Ovary (tissue), 9 donors: ENCODE results near the gene MCM9. TPM values are rescaled to one million over a fixed set of nuclear protein-coding genes. Genes with fewer than 3 reads are reported as not detected.

Experiments used
- DNase-seq, 5 donors: peaks; one replicate each; pipeline ENCODE4 v3.0.0-alpha.2; 2019 to 2020
- H3K27ac ChIP-seq, 2 donors: fragments of 200-600 bp; one replicate each; pipeline versions ENCODE4 v1.5.1 to v1.8.0; 2019 to 2022
- H3K27me3 ChIP-seq: fragments of 200-600 bp; one replicate; pipeline ENCODE4 v1.8.0; 2022
- H3K36me3 ChIP-seq: fragments of 200-600 bp; sonication (generic); one replicate; pipeline ENCODE4 v1.5.1; 2019
- H3K4me1 ChIP-seq: one replicate; pipeline ENCODE4 v1.8.1; 2013; ENCODE audit warnings: mild to moderate bottlenecking, moderate library complexity; ENCODE audit not compliant: insufficient read depth
- H3K4me3 ChIP-seq: fragments of 200-600 bp; sonication (generic); one replicate; pipeline ENCODE4 v1.5.1; 2017
- H3K9me3 ChIP-seq, 2 donors: fragments of 200-600 bp in 1 of 2; sonication (generic) in 1 of 2; one replicate each; pipeline versions ENCODE4 v1.5.1 to v1.8.1; 2013 to 2019; ENCODE audit warnings: mild to moderate bottlenecking in 1 of 2, moderate library complexity in 1 of 2
- EP300 ChIP-seq: sonication (generic); formaldehyde crosslinking; IDR thresholded peaks from one replicate; pipeline ENCODE4 v1.6.1; 2017; ENCODE audit warnings: antibody characterized with exemption
- POLR2A ChIP-seq: fragments of 450-650 bp; IDR thresholded peaks from one replicate; pipeline ENCODE4 v1.6.1; 2017; ENCODE audit warnings: antibody characterized with exemption, mild to moderate bottlenecking, moderate library complexity
- WGBS, 3 donors: extraction: QIAGEN DNeasy Blood & Tissue Kit in 1 of 3; methylation state at CpG; one replicate each; pipeline versions ENCODE4 v1.1.5 to v1.1.7; 2013 to 2017; 5-methylcytosine and 5-hydroxymethylcytosine counted together
- intact Hi-C, 4 donors: fragments of 100-400 bp; cut with DNase I; formaldehyde crosslinking; loops; one replicate each; pipeline versions ENCODE4 v1.11.0 to v1.15.1; 2022 to 2023
- polyA plus RNA-seq, 2 donors: library from polyadenylated mRNA; stranded (reverse); fragments of 200-250 nt in 1 of 2; fragments of 350-450 nt in 1 of 2; fragmentation: Illumina TruSeq in 1 of 2; extraction: RNeasy Lipid Tissue Mini Kit (QIAGEN cat#74804) in 1 of 2; gene quantifications; one replicate each; pipeline ENCODE4 v1.2.3, GENCODE V29; 2013 to 2014
- total RNA-seq, 7 donors: library from RNA; depleted of rRNA in 2 of 7; stranded (reverse); fragments of >200 nt in 2 of 7; fragmentation: NEBNext Ultra II Directional in 3 of 7; extraction: Animal tissue kit (Norgen Biotek cat#: 25700) in 3 of 7; gene quantifications; one replicate each; pipeline versions ENCODE4 v1.1.0 to v1.2.4, GENCODE V29; 2016 to 2023
- TF ChIP-seq, protein P1 (sequence below), 3 donors: fragments of 450-650 bp in 2 of 3; fragments of 200-600 bp in 1 of 3; IDR thresholded peaks; one replicate each; pipeline versions ENCODE4 v1.5.1 to v1.8.0; 2016 to 2022; ENCODE audit warnings: antibody characterized with exemption in 3 of 3, mild to moderate bottlenecking in 1 of 3
- donor health status: DM: no; HTN: no; CAD: no; lungs with moderate emphysema.
- donor health status: DM: no; HTN: no; CAD: no.
- donor health status: Bipolar disorder and iron deficiency.
- donor health status: DM: yes; HTN: yes; CAD: no.
- donor health status: DM: no; HTN: no; CAD: no.
- donor health status: DM: yes; HTN: yes; CAD: no.

Gene MCM9
- total and polyA plus RNA-seq, 9 donors, result 5.5 to 17.5 (median 11.2) TPM

DNA sequence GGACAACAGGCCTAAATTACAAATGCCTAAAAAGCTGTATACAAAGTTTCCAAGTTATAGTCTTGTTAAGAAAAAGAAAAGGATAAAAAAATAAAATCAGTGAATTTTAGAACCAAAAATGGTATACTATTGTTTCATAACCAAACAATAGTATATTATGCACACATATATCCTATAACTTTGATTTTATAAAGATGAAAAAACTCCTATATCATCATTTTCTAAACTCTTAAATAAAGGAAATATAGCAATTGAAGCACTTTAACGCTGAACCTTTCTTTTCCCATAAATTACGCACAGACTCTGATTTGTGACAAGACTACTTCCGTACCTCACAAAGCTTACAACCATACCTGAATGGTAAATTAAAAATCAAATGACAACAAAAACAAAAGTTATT, 35.9 kb upstream of the MCM9 start:
- DNase-seq, result no peak
- TF ChIP-seq EP300 (no peak), POLR2A (no peak)
- TF ChIP-seq, protein P1, sequence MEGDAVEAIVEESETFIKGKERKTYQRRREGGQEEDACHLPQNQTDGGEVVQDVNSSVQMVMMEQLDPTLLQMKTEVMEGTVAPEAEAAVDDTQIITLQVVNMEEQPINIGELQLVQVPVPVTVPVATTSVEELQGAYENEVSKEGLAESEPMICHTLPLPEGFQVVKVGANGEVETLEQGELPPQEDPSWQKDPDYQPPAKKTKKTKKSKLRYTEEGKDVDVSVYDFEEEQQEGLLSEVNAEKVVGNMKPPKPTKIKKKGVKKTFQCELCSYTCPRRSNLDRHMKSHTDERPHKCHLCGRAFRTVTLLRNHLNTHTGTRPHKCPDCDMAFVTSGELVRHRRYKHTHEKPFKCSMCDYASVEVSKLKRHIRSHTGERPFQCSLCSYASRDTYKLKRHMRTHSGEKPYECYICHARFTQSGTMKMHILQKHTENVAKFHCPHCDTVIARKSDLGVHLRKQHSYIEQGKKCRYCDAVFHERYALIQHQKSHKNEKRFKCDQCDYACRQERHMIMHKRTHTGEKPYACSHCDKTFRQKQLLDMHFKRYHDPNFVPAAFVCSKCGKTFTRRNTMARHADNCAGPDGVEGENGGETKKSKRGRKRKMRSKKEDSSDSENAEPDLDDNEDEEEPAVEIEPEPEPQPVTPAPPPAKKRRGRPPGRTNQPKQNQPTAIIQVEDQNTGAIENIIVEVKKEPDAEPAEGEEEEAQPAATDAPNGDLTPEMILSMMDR (IDR thresholded peaks at IDR 0.05), result no peak
- Histone ChIP-seq H3K4me3 (no peak overlapping the region), H3K27me3 (no peaks in the 10 kb centered on the region), H3K36me3 (no peaks in the 10 kb centered on the region), H3K27ac (no peak overlapping the region), H3K4me1 (no peaks in the 10 kb centered on the region), H3K9me3 (no peaks in the 10 kb centered on the region)
- WGBS, 3 donors, result 96 to 97% (median 96%) methylated on average over 3 of the region's 3 CpGs
- intact Hi-C loops, result no loop called here

DNA sequence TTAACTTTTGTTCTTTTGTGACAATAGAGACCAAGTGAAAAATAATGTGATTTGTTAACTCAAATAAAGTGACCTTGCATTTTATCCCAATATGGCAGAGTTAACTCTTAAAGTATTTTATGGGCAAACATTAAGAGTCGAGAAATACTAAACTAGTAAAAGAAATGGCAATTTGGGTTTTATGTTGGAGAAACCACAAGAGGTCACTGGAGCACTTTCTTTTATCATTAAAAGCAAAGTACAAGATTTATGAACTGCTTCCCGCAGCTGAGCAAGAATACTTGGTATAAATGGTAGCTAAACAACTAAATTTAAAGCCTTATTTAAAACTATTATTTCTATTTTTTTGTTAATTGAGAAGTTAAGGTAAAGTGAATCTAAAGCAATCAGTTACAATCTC, 33.5 kb upstream of the MCM9 start:
- no peak for DNase-seq
- intact Hi-C loops, result loop anchor here in 3 of 4 donors (2.0 to 5.0 kb wide), 2 partner anchors 140 to 144 kb away; no protein-coding TSS in a partner anchor

DNA sequence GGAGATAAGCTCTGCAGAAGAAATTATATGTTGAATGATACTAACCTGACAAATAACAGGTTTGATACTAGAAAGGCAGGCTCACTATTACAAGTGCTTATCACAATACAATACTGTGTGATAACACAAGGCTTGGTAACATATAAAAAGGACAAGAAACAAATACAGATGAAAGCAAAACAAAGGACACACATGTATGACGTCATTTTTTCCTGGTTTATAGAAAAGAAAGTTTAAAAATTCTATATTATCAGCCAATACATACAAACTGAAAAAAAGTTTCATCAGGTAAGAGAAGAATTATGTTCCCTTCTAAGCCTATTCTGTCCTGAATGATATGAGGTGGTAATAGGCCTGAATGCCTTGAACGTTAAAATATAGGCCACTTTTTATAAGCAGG, 32.3 kb upstream of the MCM9 start:
- no peaks in the 10 kb centered on the region for H3K9me3 ChIP-seq
- TF ChIP-seq POLR2A (no peak), EP300 (no peak)
- TF ChIP-seq, protein P1 (IDR thresholded peaks at IDR 0.05), result no peak
- no peaks in the 10 kb centered on the region for H3K27me3 ChIP-seq
- H3K4me1 ChIP-seq, result no peaks in the 10 kb centered on the region
- no peak overlapping the region for H3K4me3 ChIP-seq
- intact Hi-C loops, result loop anchor here in 2 of 4 donors (5.0 kb wide), 1 partner anchor 145 kb away; no protein-coding TSS in a partner anchor
- 71 to 76% (median 75%) methylated on average over 2 of the region's 2 CpGs for WGBS, 3 donors
- no peak overlapping the region for H3K27ac ChIP-seq
- H3K36me3 ChIP-seq, result no peaks in the 10 kb centered on the region
- DNase-seq, result no peak

More for the DNA sequence above, 33.5 kb upstream of the MCM9 start:
- H3K9me3 ChIP-seq, result no peaks in the 10 kb centered on the region
- no peaks in the 10 kb centered on the region for H3K4me1 ChIP-seq
- H3K27ac ChIP-seq, result no peak overlapping the region
- H3K27me3 ChIP-seq, result no peaks in the 10 kb centered on the region
- H3K4me3 ChIP-seq, result no peak overlapping the region
- 10 to 12% (median 10%) methylated on average over 2 of the region's 2 CpGs for WGBS, 3 donors
- TF ChIP-seq EP300 (no peak), POLR2A (no peak)
- TF ChIP-seq, protein P1 (IDR thresholded peaks at IDR 0.05), result peak in 2 of 3 donors; percentile 11 to 44
- H3K36me3 ChIP-seq, result no peaks in the 10 kb centered on the region

DNA sequence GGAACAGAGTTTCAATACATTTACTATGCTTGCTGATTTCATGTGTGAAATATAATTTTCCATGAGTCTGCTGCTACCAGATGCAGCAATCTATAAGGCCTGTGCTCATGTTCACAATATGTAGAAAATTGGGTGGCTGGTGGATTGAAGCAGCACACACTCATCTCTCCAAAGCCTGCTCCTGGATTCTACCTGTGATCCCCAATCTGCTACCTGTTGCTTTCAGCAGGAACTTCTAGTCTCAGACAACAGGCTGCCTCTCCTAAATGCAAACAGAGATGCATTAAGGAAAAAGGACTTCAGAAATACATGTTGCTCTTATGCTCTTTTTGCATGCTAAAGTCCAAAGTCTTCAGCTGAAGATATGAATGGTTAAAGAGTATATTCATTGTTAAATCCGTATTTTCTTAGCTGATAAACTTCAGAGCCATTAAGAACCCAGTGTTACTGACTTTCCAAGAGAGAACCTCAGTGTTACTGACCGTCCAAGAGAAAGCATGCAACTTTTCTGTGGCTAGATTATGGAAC, 30.9 kb upstream of the MCM9 start:
- Histone ChIP-seq H3K27ac (no peak overlapping the region), H3K4me3 (no peak overlapping the region), H3K9me3 (no peaks in the 10 kb centered on the region), H3K27me3 (no peaks in the 10 kb centered on the region), H3K4me1 (no peaks in the 10 kb centered on the region), H3K36me3 (no peaks in the 10 kb centered on the region)
- DNase-seq, result no peak
- intact Hi-C loops, result loop anchor here in 2 of 4 donors (5.0 kb wide), 1 partner anchor 146 kb away; no protein-coding TSS in a partner anchor
- no peak for TF ChIP-seq EP300
- no peak for TF ChIP-seq POLR2A
- TF ChIP-seq, protein P1 (IDR thresholded peaks at IDR 0.05), result no peak
- WGBS, 3 donors, result 80% methylated on average over 2 of the region's 2 CpGs
